ENCODE results near the gene HMG20A. TPM values are rescaled to one million over a fixed set of nuclear protein-coding genes. Genes with fewer than 3 reads are reported as not detected.
"Not testable (repeated sequence)": the region's sequence is repeated elsewhere in the genome, so short reads cannot be mapped to it uniquely, and the experiment has no call there.

The HMG20A gene
- polyA plus RNA-seq, 1 donor from 2014 or later: 52.2 TPM

- Histone ChIP-seq H3K4me2 (ENCODE audit: low read length) (no peak overlapping the region), H3K9me3 (ENCODE audit: low read length) (no peaks in the 10 kb centered on the region), H3K4me3 (ENCODE audit: low read length) (no peak overlapping the region), H3K9ac (ENCODE audit: low read length) (no peak overlapping the region), H3K27me3 (ENCODE audit: insufficient read depth, low read depth, low read length) (no peaks in the 10 kb centered on the region), H3K9me2 (ENCODE audit: insufficient read depth, low read length) (peaks cover 4% of the 10 kb centered on the region), H3K36me3 (ENCODE audit: insufficient read depth, low read length) (no peaks in the 10 kb centered on the region), H2AFZ (ENCODE audit: low read depth, low read length) (no peak overlapping the region), H3F3A (ENCODE audit: insufficient read depth, low read length, poor library complexity, severe bottlenecking) (no peaks in the 10 kb centered on the region), H3K27ac (ENCODE audit: low read length) (no peak overlapping the region), H4K20me1 (ENCODE audit: insufficient read depth) (no peaks in the 10 kb centered on the region), H3K79me2 (replicated peaks; ENCODE audit: insufficient read depth, low read length) (peaks cover 3% of the 10 kb centered on the region)
- TF ChIP-seq SMC3 (conservative IDR thresholded peaks at IDR 0.05; ENCODE audit: poor library complexity): no peak
- no peak for TF ChIP-seq REST (IDR thresholded peaks at IDR 0.05; ENCODE audit: borderline replicate concordance)
- TF ChIP-seq EZH2 (IDR thresholded peaks at IDR 0.05; ENCODE audit: borderline replicate concordance, insufficient read depth, low read length, poor library complexity, severe bottlenecking): no peak
- no peak for TF ChIP-seq CTCF (IDR thresholded peaks at IDR 0.05; ENCODE audit: poor library complexity, severe bottlenecking)
- TF ChIP-seq RAD21 (conservative IDR thresholded peaks at IDR 0.05): no peak
- TF ChIP-seq MXI1 (conservative IDR thresholded peaks at IDR 0.05; ENCODE audit: poor library complexity, severe bottlenecking): no peak
These were observed 20.4 kb upstream of the HMG20A start for GRCh38 chr15:77400258-77400657.

GRCh38 chr15:77402740-77403379 is 17.8 kb upstream of the HMG20A start:
- H3K9me3 ChIP-seq (ENCODE audit: low read length): no peaks in the 10 kb centered on the region
- no peaks in the 10 kb centered on the region for H4K20me1 ChIP-seq (ENCODE audit: insufficient read depth)
- no peak overlapping the region for H3K9ac ChIP-seq (ENCODE audit: low read length)
- H3K4me3 ChIP-seq (ENCODE audit: low read length): no peak overlapping the region
- H3F3A ChIP-seq (ENCODE audit: insufficient read depth, low read length, poor library complexity, severe bottlenecking): no peaks in the 10 kb centered on the region
- H3K4me2 ChIP-seq (ENCODE audit: low read length): no peak overlapping the region
- peaks cover 4% of the 10 kb centered on the region for H3K9me2 ChIP-seq (ENCODE audit: insufficient read depth, low read length)
- H3K79me2 ChIP-seq (replicated peaks; ENCODE audit: insufficient read depth, low read length): peaks cover 3% of the 10 kb centered on the region
- TF ChIP-seq EP300 (conservative IDR thresholded peaks at IDR 0.05; ENCODE audit: poor library complexity, severe bottlenecking) (no peak), TAF1 (IDR thresholded peaks at IDR 0.05; ENCODE audit: low read depth) (no peak), REST (IDR thresholded peaks at IDR 0.05; ENCODE audit: borderline replicate concordance) (no peak), SMC3 (conservative IDR thresholded peaks at IDR 0.05; ENCODE audit: poor library complexity) (no peak)
- no peaks in the 10 kb centered on the region for H3K27me3 ChIP-seq (ENCODE audit: insufficient read depth, low read depth, low read length)
- no peak overlapping the region for H2AFZ ChIP-seq (ENCODE audit: low read depth, low read length)
- H3K27ac ChIP-seq (ENCODE audit: low read length): no peak overlapping the region
- no peaks in the 10 kb centered on the region for H3K36me3 ChIP-seq (ENCODE audit: insufficient read depth, low read length)

- H3K36me3 ChIP-seq (ENCODE audit: insufficient read depth, low read length); H3K9me3 ChIP-seq (ENCODE audit: low read length); H3K4me3 ChIP-seq (ENCODE audit: low read length); H3K9me2 ChIP-seq (ENCODE audit: insufficient read depth, low read length); H3K27me3 ChIP-seq (ENCODE audit: insufficient read depth, low read depth, low read length); H3K79me2 ChIP-seq (replicated peaks; ENCODE audit: insufficient read depth, low read length); H3K27ac ChIP-seq (ENCODE audit: low read length); H3K4me2 ChIP-seq (ENCODE audit: low read length); H2AFZ ChIP-seq (ENCODE audit: low read depth, low read length); H3K9ac ChIP-seq (ENCODE audit: low read length); H3F3A ChIP-seq (ENCODE audit: insufficient read depth, low read length, poor library complexity, severe bottlenecking); H4K20me1 ChIP-seq (ENCODE audit: insufficient read depth): not testable (repeated sequence)
These were observed 14.4 kb upstream of the HMG20A start for GRCh38 chr15:77406173-77406759.
